Transverse colon (tissue), 4 donors: ENCODE results near the gene MAOB. TPM values are rescaled to one million over a fixed set of nuclear protein-coding genes. Genes with fewer than 3 reads are reported as not detected.

Experiments
- DNase-seq: peaks from one replicate; pipeline ENCODE4 v3.0.0-alpha.2; 2019
- H3K27ac ChIP-seq, 4 donors: fragments of 200-600 bp; sonication (generic); 2 replicates each; pipeline ENCODE4 v1.5.1; 2016 to 2018; ENCODE audit warnings: inconsistent platforms in 4 of 4
- H3K27me3 ChIP-seq: fragments of 200-600 bp; sonication (generic); 2 replicates; pipeline ENCODE4 v1.5.1; 2017; ENCODE audit warnings: inconsistent platforms
- H3K36me3 ChIP-seq, 4 donors: fragments of 200-600 bp; sonication (generic); 2 replicates each; pipeline ENCODE4 v1.5.1; 2017 to 2019; ENCODE audit warnings: inconsistent platforms in 4 of 4
- H3K4me1 ChIP-seq, 4 donors: fragments of 200-600 bp; sonication (generic); 2 replicates each; pipeline ENCODE4 v1.5.1; 2017 to 2020; ENCODE audit warnings: inconsistent platforms in 4 of 4
- H3K4me3 ChIP-seq, 4 donors: fragments of 200-600 bp; sonication (generic); 1 replicate in 1 of 4; 2 replicates in 3 of 4; pipeline versions ENCODE4 v1.5.1 to v1.6.1; 2017 to 2019; ENCODE audit warnings: inconsistent platforms in 4 of 4
- H3K9me3 ChIP-seq, 2 donors: fragments of 200-600 bp; sonication (generic); 2 replicates each; pipeline ENCODE4 v1.5.1; 2017 to 2019; ENCODE audit warnings: inconsistent platforms in 2 of 2
- CTCF ChIP-seq, 5 experiments: fragments of 200-600 bp in 3 of 5; fragments of 450-650 bp in 2 of 5; sonication (generic) in 3 of 5; IDR thresholded peaks; 1 replicate in 2 of 5; 2 replicates in 3 of 5; pipeline ENCODE4 v1.5.1; 2016 to 2017; ENCODE audit warnings: antibody characterized with exemption in 5 of 5, inconsistent platforms in 3 of 5, mild to moderate bottlenecking in 2 of 5, moderate library complexity in 1 of 5
- EP300 ChIP-seq: sonication (generic); formaldehyde crosslinking; IDR thresholded peaks from one replicate; pipeline ENCODE4 v1.6.1; 2017; ENCODE audit warnings: antibody characterized with exemption, low read depth
- POLR2A ChIP-seq: fragments of 450-650 bp; IDR thresholded peaks from one replicate; pipeline ENCODE4 v1.6.1; 2016; ENCODE audit warnings: antibody characterized with exemption, mild to moderate bottlenecking, moderate library complexity
- POLR2AphosphoS5 ChIP-seq, 3 donors: sonication (generic); formaldehyde crosslinking; IDR thresholded peaks; one replicate each; pipeline ENCODE4 v1.6.1; 2016; ENCODE audit warnings: antibody characterized with exemption in 3 of 3
- WGBS, 2 donors: methylation state at CpG; one replicate each; pipeline ENCODE4 v1.1.5; 2018; ENCODE audit warnings: low coverage in 1 of 2; 5-methylcytosine and 5-hydroxymethylcytosine counted together
- in situ Hi-C, 4 donors: fragments of 200-750 bp; cut with MboI; loops; one replicate each; pipeline versions ENCODE4 v1.15.0 to v1.15.1; 2017; ENCODE audit warnings: low sequenced_read_pairs in 3 of 4, low pct_ligation_motif_present in 1 of 4, low pct_unique_long_range_greater_than_20kb in 1 of 4
- intact Hi-C: fragments of 100-400 bp; cut with DNase I; formaldehyde crosslinking; loops from one replicate; pipeline ENCODE4 v1.15.1; 2023; ENCODE audit warnings: low total_unique reads
- total RNA-seq, 4 donors: library from RNA; depleted of rRNA; stranded (reverse); fragments of >200 nt; gene quantifications; one replicate each; pipeline ENCODE4 v1.1.0, GENCODE V29; 2016

The MAOB gene
- total RNA-seq, 4 donors from 2014 or later = 2.4 to 44.9 (median 11.2) TPM

DNA sequence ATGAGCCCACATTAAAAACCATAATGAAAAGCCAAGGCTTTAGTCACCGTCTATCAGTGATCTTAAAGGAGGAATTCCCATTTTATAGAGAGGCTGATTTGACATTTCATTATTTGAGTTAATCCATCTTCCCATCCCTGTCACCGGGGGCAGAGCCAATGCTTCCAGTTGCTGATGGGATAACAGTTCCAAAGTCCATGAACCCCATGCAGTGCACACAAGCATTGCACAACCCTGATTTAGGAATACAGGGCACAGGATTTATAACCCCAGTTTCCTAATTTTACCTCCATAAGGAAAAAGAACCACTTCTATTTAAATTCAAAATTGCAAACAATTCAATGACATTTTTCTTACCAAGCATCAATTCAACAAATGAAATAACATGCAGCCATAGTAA is 36.5 kb downstream of the MAOB start:
- WGBS, 2 donors = 65% methylated on average over 2 of the region's 2 CpGs; no CpG with 5 or more reads in 1 of the 2 donors
- Histone ChIP-seq H3K4me1 (no peaks in the 10 kb centered on the region), H3K36me3 (no peaks in the 10 kb centered on the region), H3K27ac (no peak overlapping the region), H3K9me3 (no peaks in the 10 kb centered on the region), H3K4me3 (no peak overlapping the region), H3K27me3 (no peaks in the 10 kb centered on the region)
- DNase-seq = no peak
- intact Hi-C loops = no loop called here
- in situ Hi-C loops = loop anchor here in 1 of 4 donors (25.0 kb wide), 1 partner anchor 92 kb away; no protein-coding TSS in a partner anchor
- TF ChIP-seq CTCF (IDR thresholded peaks at IDR 0.05) (no peak), POLR2A (no peak), POLR2AphosphoS5 (IDR thresholded peaks at IDR 0.05) (no peak), EP300 (no peak)

- no peaks in the 10 kb centered on the region for H3K4me1 ChIP-seq
- H3K36me3 ChIP-seq = no peaks in the 10 kb centered on the region
- no peaks in the 10 kb centered on the region for H3K9me3 ChIP-seq
- no peak for DNase-seq
- in situ Hi-C loops = loop anchor here in 1 of 4 donors (25.0 kb wide), 1 partner anchor 97 kb away; no protein-coding TSS in a partner anchor
- no peaks in the 10 kb centered on the region for H3K27me3 ChIP-seq
- H3K4me3 ChIP-seq = no peak overlapping the region
- no peak overlapping the region for H3K27ac ChIP-seq
- WGBS, 2 donors = 64% methylated on average over 3 of the region's 3 CpGs; no CpG with 5 or more reads in 1 of the 2 donors
- intact Hi-C loops = no loop called here
- no peak for TF ChIP-seq EP300
- TF ChIP-seq POLR2A = no peak
- no peak for TF ChIP-seq POLR2AphosphoS5 (IDR thresholded peaks at IDR 0.05)
- no peak for TF ChIP-seq CTCF (IDR thresholded peaks at IDR 0.05)
These were observed 42.0 kb downstream of the MAOB start for GRCh38 chrX:43840265-43840664.

- no peaks in the 10 kb centered on the region for H3K27me3 ChIP-seq
- H3K4me1 ChIP-seq = no peaks in the 10 kb centered on the region
- in situ Hi-C loops = loop anchor here in 1 of 4 donors (25.0 kb wide), 1 partner anchor 101 kb away; no protein-coding TSS in a partner anchor
- WGBS, 2 donors = 7 to 16% methylated on average over 2 to 3 of the region's 3 CpGs
- intact Hi-C loops = no loop called here
- H3K36me3 ChIP-seq = no peaks in the 10 kb centered on the region
- H3K9me3 ChIP-seq = no peaks in the 10 kb centered on the region
- TF ChIP-seq CTCF (IDR thresholded peaks at IDR 0.05) (peak; percentile 32 to 72 (median 48)), EP300 (no peak), POLR2AphosphoS5 (IDR thresholded peaks at IDR 0.05) (no peak)
- no peak for DNase-seq
- H3K27ac ChIP-seq = no peak overlapping the region
- no peak overlapping the region for H3K4me3 ChIP-seq
These were observed 45.6 kb downstream of the MAOB start for GRCh38 chrX:43836435-43837184.

- 81% methylated on average over 1 of the region's 1 CpG; no CpG with 5 or more reads in 1 of the 2 donors for WGBS, 2 donors
- Histone ChIP-seq H3K4me3 (no peak overlapping the region), H3K27me3 (no peaks in the 10 kb centered on the region), H3K4me1 (no peaks in the 10 kb centered on the region), H3K27ac (no peak overlapping the region), H3K9me3 (no peaks in the 10 kb centered on the region), H3K36me3 (no peaks in the 10 kb centered on the region)
- TF ChIP-seq CTCF (IDR thresholded peaks at IDR 0.05) (no peak), POLR2A (no peak), EP300 (no peak), POLR2AphosphoS5 (IDR thresholded peaks at IDR 0.05) (no peak)
- no peak for DNase-seq
- intact Hi-C loops = no loop called here
- in situ Hi-C loops = loop anchor here in 1 of 4 donors (25.0 kb wide), 1 partner anchor 102 kb away; no protein-coding TSS in a partner anchor
These were observed 46.7 kb downstream of the MAOB start for GRCh38 chrX:43835559-43835958.
